NB4 (cell line): Measurements from ENCODE around the gene ARHGEF4.

ENCODE experiments used
- DNase-seq: peaks from one replicate; pipeline ENCODE4 v3.0.0; 2010; ENCODE audit warnings: low read depth
- H3K4me3 ChIP-seq: one replicate; pipeline ENCODE4 v1.5.1; 2011; ENCODE audit warnings: mild to moderate bottlenecking, low read depth, low read length, moderate library complexity
- CTCF ChIP-seq: IDR thresholded peaks from one replicate; pipeline ENCODE4 v1.5.1; 2012; ENCODE audit warnings: low read depth, low read length
- MYC ChIP-seq: IDR thresholded peaks from 2 replicates; pipeline ENCODE4 v1.6.1; 2011; ENCODE audit warnings: low read depth, low read length
- POLR2A ChIP-seq: IDR thresholded peaks from 2 replicates; pipeline ENCODE4 v1.6.1; 2011; ENCODE audit warnings: mild to moderate bottlenecking; ENCODE audit not compliant: insufficient read length; ENCODE audit errors: extremely low read depth
- TF ChIP-seq, protein P1 (sequence below): IDR thresholded peaks from 2 replicates; pipeline ENCODE4 v1.6.1; 2011; ENCODE audit warnings: low read depth, low read length

Gene ARHGEF4

GRCh38 chr2:130849896-130850787, 13.4 kb downstream of the ARHGEF4 start:
- TF ChIP-seq POLR2A: no peak
- TF ChIP-seq CTCF: no peak
- no peak for TF ChIP-seq MYC
- TF ChIP-seq, protein P1, sequence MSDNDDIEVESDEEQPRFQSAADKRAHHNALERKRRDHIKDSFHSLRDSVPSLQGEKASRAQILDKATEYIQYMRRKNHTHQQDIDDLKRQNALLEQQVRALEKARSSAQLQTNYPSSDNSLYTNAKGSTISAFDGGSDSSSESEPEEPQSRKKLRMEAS: no peak
- no peak overlapping the region for H3K4me3 ChIP-seq
- peak; percentile 25 for DNase-seq

- TF ChIP-seq CTCF: no peak
- TF ChIP-seq, protein P1: no peak
- H3K4me3 ChIP-seq: no peak overlapping the region
- no peak for DNase-seq
Measured at GRCh38 chr2:130850788-130851623, 14.3 kb downstream of the ARHGEF4 start.

- no peak overlapping the region for H3K4me3 ChIP-seq
- no peak for DNase-seq
- TF ChIP-seq POLR2A (no peak), MYC (no peak), CTCF (no peak)
- TF ChIP-seq, protein P1: no peak
Measured at GRCh38 chr2:130851624-130852382, 15.1 kb downstream of the ARHGEF4 start.

DNA sequence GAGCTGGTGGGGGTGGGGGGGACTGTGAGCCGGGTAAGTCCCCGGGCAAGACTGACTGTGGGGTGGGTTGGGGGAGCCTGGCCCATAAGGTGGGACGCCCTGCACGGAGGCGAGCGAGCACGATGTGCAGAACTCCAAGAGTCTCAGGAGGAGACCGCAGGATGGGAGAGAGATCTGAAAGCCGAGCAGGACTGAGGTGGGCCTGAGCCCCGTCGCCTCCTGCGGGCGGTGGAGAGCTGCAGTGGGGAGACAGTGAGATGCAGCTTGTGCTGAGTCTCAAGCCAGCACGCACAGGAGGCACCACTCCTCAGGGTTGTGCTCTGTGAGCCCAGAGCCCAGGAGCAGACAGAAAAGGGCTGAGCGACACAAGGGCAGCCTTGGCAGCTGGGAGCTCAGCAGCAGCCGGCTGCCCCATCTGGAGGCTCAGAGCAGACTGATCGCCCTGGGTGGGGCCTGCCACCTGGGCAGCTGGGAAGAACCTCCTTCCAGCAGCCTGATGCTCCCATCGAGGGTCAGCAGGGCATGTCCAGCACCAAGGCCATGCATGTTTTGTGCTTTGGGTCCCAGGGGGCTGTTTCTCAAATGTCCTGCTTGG, 15.9 kb downstream of the ARHGEF4 start:
- TF ChIP-seq POLR2A: no peak
- TF ChIP-seq, protein P1: no peak
- no peak for TF ChIP-seq MYC
- no peak for TF ChIP-seq CTCF
- no peak overlapping the region for H3K4me3 ChIP-seq
- no peak for DNase-seq

DNA sequence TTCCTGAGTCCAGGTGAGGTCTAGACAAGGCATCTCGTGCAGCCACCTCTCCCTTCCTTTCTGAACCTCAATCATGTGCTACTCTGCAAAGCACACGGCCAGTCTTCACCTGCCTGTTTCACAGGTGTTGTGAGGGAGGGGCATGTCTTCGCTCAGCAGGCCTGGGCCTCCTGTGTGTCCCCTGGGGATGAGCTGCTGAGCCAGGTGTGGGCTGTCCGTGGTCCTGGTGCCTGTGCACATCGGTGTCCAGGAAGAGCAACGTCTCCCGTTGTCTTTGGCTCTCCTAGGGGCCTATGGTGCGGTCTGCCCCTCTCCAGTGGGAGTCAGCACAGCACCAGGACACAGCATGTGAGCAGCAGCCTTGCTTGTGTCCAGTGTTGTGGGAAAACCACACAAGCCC, 16.7 kb downstream of the ARHGEF4 start:
- no peak overlapping the region for H3K4me3 ChIP-seq
- no peak for DNase-seq
- TF ChIP-seq POLR2A: no peak
- TF ChIP-seq, protein P1: no peak
- TF ChIP-seq CTCF: no peak
- TF ChIP-seq MYC: no peak
